GM21619 (cell line): ENCODE results near the gene PDE8B.
"Not testable (repeated sequence)": the region's sequence is repeated elsewhere in the genome, so short reads cannot be mapped to it uniquely, and the experiment has no call there.

Experiments used
- ATAC-seq: cut with Tn5 transposase; IDR thresholded peaks from one replicate; pipeline ENCODE4 v1.9.1; 2021; ENCODE audit not compliant: unreplicated experiment

The PDE8B gene

GRCh38 chr5:77427998-77428397 lies 217.5 kb downstream of the PDE8B start:
- no peak for ATAC-seq

- ATAC-seq = no peak
Observed at GRCh38 chr5:77428526-77428925, 218.0 kb downstream of the PDE8B start.

- ATAC-seq = no peak
Observed at GRCh38 chr5:77430726-77431125, 220.2 kb downstream of the PDE8B start.

- ATAC-seq = no peak
Observed at GRCh38 chr5:77431286-77431685, 220.8 kb downstream of the PDE8B start.

GRCh38 chr5:77431719-77432118 lies 221.2 kb downstream of the PDE8B start:
- no peak for ATAC-seq

- no peak for ATAC-seq
Observed at GRCh38 chr5:77437194-77437593, 226.7 kb downstream of the PDE8B start.

- no peak for ATAC-seq
Observed at GRCh38 chr5:77438071-77438470, 227.6 kb downstream of the PDE8B start.

GRCh38 chr5:77443670-77444069 lies 233.2 kb downstream of the PDE8B start:
- no peak for ATAC-seq

- no peak for ATAC-seq
Observed at GRCh38 chr5:77444356-77444755, 233.9 kb downstream of the PDE8B start.

- no peak for ATAC-seq
Observed at GRCh38 chr5:77448831-77449230, 238.4 kb downstream of the PDE8B start.

GRCh38 chr5:77449277-77449676 lies 238.8 kb downstream of the PDE8B start:
- ATAC-seq = no peak

- ATAC-seq = no peak
Observed at GRCh38 chr5:77449981-77450380, 239.5 kb downstream of the PDE8B start.

GRCh38 chr5:77452351-77452750 lies 241.9 kb downstream of the PDE8B start:
- ATAC-seq = no peak

- ATAC-seq = no peak
Observed at GRCh38 chr5:77454123-77454522, 243.6 kb downstream of the PDE8B start.

- ATAC-seq = no peak
Observed at GRCh38 chr5:77461287-77461686, 250.8 kb downstream of the PDE8B start.

- ATAC-seq = no peak
Observed at GRCh38 chr5:77463905-77464304, 253.4 kb downstream of the PDE8B start.

GRCh38 chr5:77468875-77469274 lies 258.4 kb downstream of the PDE8B start:
- ATAC-seq = not testable (repeated sequence)

GRCh38 chr5:77475041-77475440 lies 264.6 kb downstream of the PDE8B start:
- not testable (repeated sequence) for ATAC-seq
